SH-SY5Y (cell line): ENCODE measurements around the gene ANTXR2.

ENCODE experiments used
- GATA2 ChIP-seq: IDR thresholded peaks from 2 replicates; pipeline ENCODE4 v1.6.1; 2011; ENCODE audit warnings: mild to moderate bottlenecking, low read depth, low read length
- GATA3 ChIP-seq: IDR thresholded peaks from 2 replicates; pipeline ENCODE4 v1.6.1; 2011; ENCODE audit warnings: low read depth, mild to moderate bottlenecking, low read length, moderate library complexity

DNA sequence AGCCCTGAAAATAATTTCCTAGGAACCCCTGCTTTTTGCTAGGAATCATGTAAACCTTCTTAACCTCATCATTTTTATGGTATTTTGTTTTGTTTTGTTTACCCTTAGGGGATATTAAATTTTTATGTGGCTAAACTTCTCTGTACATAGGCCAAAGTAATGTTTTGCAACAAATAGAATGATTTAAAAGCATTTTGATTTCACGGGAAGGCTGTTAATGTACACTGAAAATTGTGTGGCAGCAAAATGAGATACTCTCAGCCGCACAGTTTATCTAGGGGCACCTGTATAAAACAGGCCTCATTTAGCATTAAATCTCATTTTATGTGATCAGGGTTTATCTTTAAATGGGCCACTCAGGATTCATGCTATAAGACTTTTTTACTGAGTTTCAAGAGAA is 175.0 kb downstream of the ANTXR2 start:
- TF ChIP-seq GATA2 (no peak), GATA3 (no peak)
